K562 (cell line): ENCODE results near the gene NAGS. TPM values are rescaled to one million over a fixed set of nuclear protein-coding genes. Genes with fewer than 3 reads are reported as not detected.
A peak's percentile ranks its signal among the peaks of the same experiment; 100 is the strongest.

Source experiments
- BACH1 ChIP-seq: fragments of 200-800 bp; sonication (Bioruptor generic); IDR thresholded peaks from 2 replicates; pipeline ENCODE4 v1.6.1; 2016; ENCODE audit warnings: missing genetic modification characterization, missing compliant biosample characterization
- BRD4 ChIP-seq: fragments of 200-600 bp; sonication (generic); IDR thresholded peaks from 2 replicates; pipeline ENCODE4 v1.6.1; 2017; ENCODE audit warnings: inconsistent platforms
- CBFA2T2 ChIP-seq: fragments of 450-650 bp; conservative IDR thresholded peaks from 2 replicates; pipeline ENCODE4 v1.6.1; 2017; ENCODE audit warnings: mild to moderate bottlenecking
- CBFA2T3 ChIP-seq: fragments of 450-650 bp; IDR thresholded peaks from 2 replicates; pipeline ENCODE4 v1.6.1; 2017
- CBX3 ChIP-seq, 2 experiments: IDR thresholded peaks; 1 replicate in 1 of 2; 2 replicates in 1 of 2; pipeline ENCODE4 v1.6.1; 2012; ENCODE audit warnings: inconsistent platforms in 2 of 2, low read length in 2 of 2, borderline replicate concordance in 1 of 2, control low read depth in 1 of 2
- CHCHD3 ChIP-seq: fragments of 250-450 bp; sonication (Bioruptor Pico); IDR thresholded peaks from 2 replicates; pipeline ENCODE4 v2.1.2; 2022; ENCODE audit warnings: mild to moderate bottlenecking
- ELF4 ChIP-seq: fragments of 450-650 bp; formaldehyde crosslinking; IDR thresholded peaks from 2 replicates; pipeline ENCODE4 v1.4.0; 2022; ENCODE audit warnings: missing genetic modification characterization
- EP300 ChIP-seq: IDR thresholded peaks from 2 replicates; pipeline ENCODE4 v1.6.1; 2012; ENCODE audit warnings: low read length, improper control_type of control experiment
- HINFP ChIP-seq: fragments of 450-650 bp; conservative IDR thresholded peaks from 2 replicates; pipeline ENCODE4 v1.6.1; 2016; ENCODE audit warnings: missing genetic modification characterization, low read depth, mild to moderate bottlenecking, control low read depth, missing compliant biosample characterization
- HOXB6 ChIP-seq: fragments of 250-450 bp; sonication (Bioruptor Pico); IDR thresholded peaks from 2 replicates; pipeline ENCODE4 v1.5.1; 2022; ENCODE audit warnings: mild to moderate bottlenecking, borderline replicate concordance
- IFI16 ChIP-seq: fragments of 250-450 bp; sonication (Bioruptor Pico); IDR thresholded peaks from 2 replicates; pipeline ENCODE4 v2.1.2; 2022; ENCODE audit warnings: mild to moderate bottlenecking, inconsistent platforms
- MYNN ChIP-seq, 2 experiments: sonication (generic); formaldehyde crosslinking in 1 of 2; IDR thresholded peaks; 2 replicates each; pipeline versions ENCODE4 v1.5.0 to v1.6.1; 2016 to 2020; ENCODE audit warnings: antibody characterized with exemption in 1 of 2, missing genetic modification reagents in 1 of 2
- NBN ChIP-seq: fragments of 450-650 bp; IDR thresholded peaks from 2 replicates; pipeline ENCODE4 v1.6.1; 2016; ENCODE audit warnings: low read depth, mild to moderate bottlenecking
- NFATC3 ChIP-seq: fragments of 450-650 bp; IDR thresholded peaks from 2 replicates; pipeline ENCODE4 v1.6.1; 2017; ENCODE audit warnings: mild to moderate bottlenecking
- PHF20 ChIP-seq: fragments of 450-650 bp; IDR thresholded peaks from 2 replicates; pipeline ENCODE4 v1.6.1; 2018; ENCODE audit not compliant: partially characterized antibody
- RFX7 ChIP-seq: fragments of 250-450 bp; sonication (Bioruptor Pico); IDR thresholded peaks from 2 replicates; pipeline ENCODE4 v1.5.1; 2021; ENCODE audit warnings: mild to moderate bottlenecking
- SAP30 ChIP-seq: fragments of 200-600 bp; sonication (generic); IDR thresholded peaks from 2 replicates; pipeline ENCODE4 v1.6.1; 2012; ENCODE audit warnings: borderline replicate concordance, low read depth, mild to moderate bottlenecking, moderate library complexity, low read length, control low read depth, inconsistent platforms; ENCODE audit not compliant: insufficient read depth, poor library complexity, severe bottlenecking
- SMAD1 ChIP-seq: fragments of 150-350 bp; IDR thresholded peaks from 2 replicates; pipeline ENCODE4 v1.6.1; 2014; ENCODE audit warnings: low read length, low read depth; ENCODE audit not compliant: partially characterized antibody
- SMAD4 ChIP-seq: fragments of 250-450 bp; sonication (Bioruptor Pico); conservative IDR thresholded peaks from 2 replicates; pipeline ENCODE4 v1.8.0; 2021; ENCODE audit warnings: inconsistent platforms, mild to moderate bottlenecking, moderate library complexity
- SMARCA4 ChIP-seq: fragments of 450-650 bp; IDR thresholded peaks from 2 replicates; pipeline ENCODE4 v1.6.1; 2016
- SNIP1 ChIP-seq: fragments of 450-650 bp; IDR thresholded peaks from 2 replicates; pipeline ENCODE4 v1.7.1; 2017; ENCODE audit warnings: low read depth, mild to moderate bottlenecking
- SRSF9 ChIP-seq: fragments of 200-400 bp; formaldehyde crosslinking; IDR thresholded peaks from 2 replicates; pipeline ENCODE4 v1.6.1; 2017; ENCODE audit warnings: low read depth, low read length, borderline replicate concordance
- ZBED1 ChIP-seq: IDR thresholded peaks from 2 replicates; pipeline ENCODE4 v1.6.1; 2014
- ZNF146 ChIP-seq: IDR thresholded peaks from one replicate; pipeline ENCODE4 v1.6.1; 2018; ENCODE audit warnings: missing compliant biosample characterization; ENCODE audit not compliant: unreplicated experiment
- ZNF354B ChIP-seq: fragments of 250-450 bp; sonication (Bioruptor Pico); IDR thresholded peaks from 2 replicates; pipeline ENCODE4 v1.4.0; 2020
- ZNF655 ChIP-seq: fragments of 250-450 bp; sonication (Bioruptor Pico); IDR thresholded peaks from 2 replicates; pipeline ENCODE4 v1.5.0; 2021
- polyA plus RNA-seq, 8 experiments: library from polyadenylated mRNA; depleted of rRNA in 4 of 8; stranded (reverse) in 5 of 8; unstranded in 3 of 8; fragments of >200 nt; fragmentation: Nextera tagmentation in 2 of 8; fragmentation: Illumina TruSeq in 1 of 8; extraction: Ambion mirVana in 2 of 8; extraction: Trizol in 1 of 8; gene quantifications; 2 replicates each; pipeline versions ENCODE4 v1.2.1 to v1.2.3, GENCODE V29; 2011 to 2014; ENCODE audit warnings: inconsistent platforms in 1 of 8, missing spikeins in 1 of 8
- total RNA-seq, 7 experiments: library from RNA; depleted of rRNA in 6 of 7; stranded (reverse); fragments of >200 nt in 6 of 7; fragmentation: Illumina TruSeq in 2 of 7; extraction: Trizol in 2 of 7; gene quantifications; 2 replicates each; pipeline versions ENCODE4 v1.2.1 to v1.2.3, GENCODE V29; 2011 to 2021; ENCODE audit warnings: low replicate concordance in 1 of 7
- TF ChIP-seq, protein P1 (sequence below): fragments of 250-450 bp; sonication (Bioruptor Pico); IDR thresholded peaks from 2 replicates; pipeline ENCODE4 v1.9.0; 2021; ENCODE audit warnings: mild to moderate bottlenecking, inconsistent platforms

The NAGS gene
- total and polyA plus RNA-seq, 9 of the 15 experiments (the other 6 are each of a cell fraction or from before 2014, with no cell fraction given), result not detected

DNA sequence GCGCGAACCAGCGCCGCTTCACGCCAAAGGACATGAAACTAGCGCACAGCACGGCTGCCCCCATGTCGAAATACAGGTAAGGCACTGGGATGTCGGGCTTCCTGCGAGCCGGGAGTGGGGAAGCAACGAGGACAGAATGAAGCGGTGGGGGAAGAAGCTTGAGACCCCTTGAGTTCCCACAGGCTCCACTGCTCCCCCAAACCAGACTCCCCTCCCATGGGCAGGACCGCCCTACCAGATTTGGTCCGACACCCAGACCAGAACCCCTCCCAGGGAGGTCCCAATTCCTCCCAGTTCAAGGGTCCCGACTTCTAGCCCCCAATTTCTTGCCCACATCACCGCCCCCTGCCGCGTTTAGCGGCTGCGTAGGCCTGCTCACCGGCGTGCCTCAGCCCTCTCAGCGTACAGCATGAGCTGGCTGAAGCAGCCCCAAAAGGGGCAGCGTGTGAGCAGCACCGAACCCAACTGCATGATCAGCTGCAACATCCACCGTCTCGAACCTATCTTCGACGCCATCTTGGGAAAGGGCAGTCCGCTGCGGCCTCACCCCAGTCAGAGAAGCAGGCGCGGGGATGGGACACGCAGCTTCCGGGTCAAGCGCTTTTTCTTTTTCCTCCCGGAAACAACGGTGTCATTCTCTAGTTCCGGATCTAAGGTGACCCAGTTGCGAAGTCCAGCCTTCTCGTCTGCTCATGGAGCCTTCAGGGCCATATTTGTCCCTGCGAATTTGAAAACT is 10.2 kb downstream of the NAGS start, which contains the start of gene TMEM101 (continued):
- no peak for TF ChIP-seq NBN
- no peak; the same call in 1 of the 2 replicates for TF ChIP-seq SMAD4 (CRISPR knock-in tag)
- no peak for TF ChIP-seq RFX7 (CRISPR knock-in tag)
- peak; percentile 63 for TF ChIP-seq EP300
- TF ChIP-seq HINFP, result no peak
- no peak for TF ChIP-seq ELF4 (CRISPR knock-in tag)
- TF ChIP-seq SRSF9, result no peak
- no peak for TF ChIP-seq CBFA2T2
- TF ChIP-seq CBX3 (IDR thresholded peaks at IDR 0.05; ENCODE audit: borderline replicate concordance in 1 of 2, low read length in 2 of 2), result peak in 1 of 2 experiments; percentile 95; a peak in 2 of 3 replicates
- TF ChIP-seq SMARCA4, result no peak
- TF ChIP-seq SAP30, result peak; percentile 56
- no peak for TF ChIP-seq ZNF146 (CRISPR knock-in tag)
- TF ChIP-seq SNIP1, result no peak
- TF ChIP-seq BACH1 (tag), result no peak; the same call in 1 of the 2 replicates
- no peak for TF ChIP-seq NFATC3
- TF ChIP-seq CHCHD3 (CRISPR knock-in tag), result no peak
- TF ChIP-seq ZNF354B (CRISPR knock-in tag), result no peak
- TF ChIP-seq PHF20, result peak; percentile 92
- TF ChIP-seq ZBED1, result 0 out of 2 replicates have a peak, but pooled peaks have one; percentile 77
- no peak for TF ChIP-seq HOXB6 (CRISPR knock-in tag)
- TF ChIP-seq, protein P1, sequence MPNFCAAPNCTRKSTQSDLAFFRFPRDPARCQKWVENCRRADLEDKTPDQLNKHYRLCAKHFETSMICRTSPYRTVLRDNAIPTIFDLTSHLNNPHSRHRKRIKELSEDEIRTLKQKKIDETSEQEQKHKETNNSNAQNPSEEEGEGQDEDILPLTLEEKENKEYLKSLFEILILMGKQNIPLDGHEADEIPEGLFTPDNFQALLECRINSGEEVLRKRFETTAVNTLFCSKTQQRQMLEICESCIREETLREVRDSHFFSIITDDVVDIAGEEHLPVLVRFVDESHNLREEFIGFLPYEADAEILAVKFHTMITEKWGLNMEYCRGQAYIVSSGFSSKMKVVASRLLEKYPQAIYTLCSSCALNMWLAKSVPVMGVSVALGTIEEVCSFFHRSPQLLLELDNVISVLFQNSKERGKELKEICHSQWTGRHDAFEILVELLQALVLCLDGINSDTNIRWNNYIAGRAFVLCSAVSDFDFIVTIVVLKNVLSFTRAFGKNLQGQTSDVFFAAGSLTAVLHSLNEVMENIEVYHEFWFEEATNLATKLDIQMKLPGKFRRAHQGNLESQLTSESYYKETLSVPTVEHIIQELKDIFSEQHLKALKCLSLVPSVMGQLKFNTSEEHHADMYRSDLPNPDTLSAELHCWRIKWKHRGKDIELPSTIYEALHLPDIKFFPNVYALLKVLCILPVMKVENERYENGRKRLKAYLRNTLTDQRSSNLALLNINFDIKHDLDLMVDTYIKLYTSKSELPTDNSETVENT (CRISPR knock-in tag), result peak; percentile 53; the same call in 1 of the 2 replicates
- no peak for TF ChIP-seq CBFA2T3
- TF ChIP-seq BRD4, result no peak
- 0 out of 2 replicates have a peak, but pooled peaks have one; percentile 22 for TF ChIP-seq MYNN (IDR thresholded peaks at IDR 0.05)
- no peak for TF ChIP-seq MYNN (CRISPR knock-in tag; IDR thresholded peaks at IDR 0.05)
- TF ChIP-seq IFI16, result no peak
- TF ChIP-seq SMAD1, result peak; percentile 54
- TF ChIP-seq ZNF655 (CRISPR knock-in tag), result no peak
